Neural cell (in vitro differentiated cells): ENCODE results near the gene SPECC1.

Experiments
- EP300 ChIP-seq: fragments of 450-650 bp; conservative IDR thresholded peaks from 2 replicates; pipeline ENCODE4 v1.6.1; 2014; ENCODE audit warnings: antibody characterized with exemption, mild to moderate bottlenecking, moderate library complexity; ENCODE audit not compliant: poor library complexity, severe bottlenecking
- EZH2 ChIP-seq: fragments of 200-600, 300-800 bp; shearing (Covaris generic), sonication (generic); IDR thresholded peaks from 2 replicates; pipeline ENCODE4 v1.6.1; 2014; ENCODE audit warnings: antibody characterized with exemption, low read length, borderline replicate concordance, mild to moderate bottlenecking; ENCODE audit not compliant: insufficient read depth, poor library complexity, severe bottlenecking
- POLR2AphosphoS5 ChIP-seq: IDR thresholded peaks from 2 replicates; pipeline ENCODE4 v1.6.1; 2012
- RAD21 ChIP-seq: fragments of 450-650 bp; conservative IDR thresholded peaks from 2 replicates; pipeline ENCODE4 v1.6.1; 2014; ENCODE audit warnings: antibody characterized with exemption, mild to moderate bottlenecking, moderate library complexity
- TAF1 ChIP-seq: IDR thresholded peaks from 2 replicates; pipeline ENCODE4 v1.6.1; 2012; ENCODE audit warnings: low read depth
- TF ChIP-seq, protein P1 (sequence below): fragments of 450-650 bp; IDR thresholded peaks from 2 replicates; pipeline ENCODE4 v1.5.1; 2014; ENCODE audit warnings: antibody characterized with exemption, mild to moderate bottlenecking, moderate library complexity; ENCODE audit not compliant: poor library complexity, severe bottlenecking
- TF ChIP-seq, protein P2 (sequence below): IDR thresholded peaks from 2 replicates; pipeline ENCODE4 v1.6.1; 2012; ENCODE audit warnings: borderline replicate concordance

DNA sequence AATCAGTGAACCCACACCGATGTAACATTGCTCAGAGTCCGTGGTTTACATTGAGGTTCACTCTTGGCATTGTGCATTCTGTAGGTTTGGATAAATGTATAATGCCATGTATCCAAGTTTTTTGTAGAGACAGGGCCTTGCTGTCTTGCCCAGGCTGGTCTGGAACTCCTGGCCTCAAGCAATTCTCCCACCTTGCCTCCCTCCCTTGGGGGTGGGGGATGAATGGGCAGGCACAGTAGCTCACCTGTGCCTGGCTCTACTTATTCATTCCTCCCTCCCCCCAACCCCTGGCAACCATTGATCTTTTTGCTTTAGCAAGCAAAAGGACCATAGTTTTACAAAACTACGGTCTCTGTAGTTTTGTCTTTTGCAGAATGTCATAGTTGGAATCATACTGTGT, 181.4 kb downstream of the SPECC1 start:
- TF ChIP-seq, protein P1, sequence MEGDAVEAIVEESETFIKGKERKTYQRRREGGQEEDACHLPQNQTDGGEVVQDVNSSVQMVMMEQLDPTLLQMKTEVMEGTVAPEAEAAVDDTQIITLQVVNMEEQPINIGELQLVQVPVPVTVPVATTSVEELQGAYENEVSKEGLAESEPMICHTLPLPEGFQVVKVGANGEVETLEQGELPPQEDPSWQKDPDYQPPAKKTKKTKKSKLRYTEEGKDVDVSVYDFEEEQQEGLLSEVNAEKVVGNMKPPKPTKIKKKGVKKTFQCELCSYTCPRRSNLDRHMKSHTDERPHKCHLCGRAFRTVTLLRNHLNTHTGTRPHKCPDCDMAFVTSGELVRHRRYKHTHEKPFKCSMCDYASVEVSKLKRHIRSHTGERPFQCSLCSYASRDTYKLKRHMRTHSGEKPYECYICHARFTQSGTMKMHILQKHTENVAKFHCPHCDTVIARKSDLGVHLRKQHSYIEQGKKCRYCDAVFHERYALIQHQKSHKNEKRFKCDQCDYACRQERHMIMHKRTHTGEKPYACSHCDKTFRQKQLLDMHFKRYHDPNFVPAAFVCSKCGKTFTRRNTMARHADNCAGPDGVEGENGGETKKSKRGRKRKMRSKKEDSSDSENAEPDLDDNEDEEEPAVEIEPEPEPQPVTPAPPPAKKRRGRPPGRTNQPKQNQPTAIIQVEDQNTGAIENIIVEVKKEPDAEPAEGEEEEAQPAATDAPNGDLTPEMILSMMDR = no peak
- TF ChIP-seq EZH2 = no peak
- no peak for TF ChIP-seq EP300
- TF ChIP-seq, protein P2, sequence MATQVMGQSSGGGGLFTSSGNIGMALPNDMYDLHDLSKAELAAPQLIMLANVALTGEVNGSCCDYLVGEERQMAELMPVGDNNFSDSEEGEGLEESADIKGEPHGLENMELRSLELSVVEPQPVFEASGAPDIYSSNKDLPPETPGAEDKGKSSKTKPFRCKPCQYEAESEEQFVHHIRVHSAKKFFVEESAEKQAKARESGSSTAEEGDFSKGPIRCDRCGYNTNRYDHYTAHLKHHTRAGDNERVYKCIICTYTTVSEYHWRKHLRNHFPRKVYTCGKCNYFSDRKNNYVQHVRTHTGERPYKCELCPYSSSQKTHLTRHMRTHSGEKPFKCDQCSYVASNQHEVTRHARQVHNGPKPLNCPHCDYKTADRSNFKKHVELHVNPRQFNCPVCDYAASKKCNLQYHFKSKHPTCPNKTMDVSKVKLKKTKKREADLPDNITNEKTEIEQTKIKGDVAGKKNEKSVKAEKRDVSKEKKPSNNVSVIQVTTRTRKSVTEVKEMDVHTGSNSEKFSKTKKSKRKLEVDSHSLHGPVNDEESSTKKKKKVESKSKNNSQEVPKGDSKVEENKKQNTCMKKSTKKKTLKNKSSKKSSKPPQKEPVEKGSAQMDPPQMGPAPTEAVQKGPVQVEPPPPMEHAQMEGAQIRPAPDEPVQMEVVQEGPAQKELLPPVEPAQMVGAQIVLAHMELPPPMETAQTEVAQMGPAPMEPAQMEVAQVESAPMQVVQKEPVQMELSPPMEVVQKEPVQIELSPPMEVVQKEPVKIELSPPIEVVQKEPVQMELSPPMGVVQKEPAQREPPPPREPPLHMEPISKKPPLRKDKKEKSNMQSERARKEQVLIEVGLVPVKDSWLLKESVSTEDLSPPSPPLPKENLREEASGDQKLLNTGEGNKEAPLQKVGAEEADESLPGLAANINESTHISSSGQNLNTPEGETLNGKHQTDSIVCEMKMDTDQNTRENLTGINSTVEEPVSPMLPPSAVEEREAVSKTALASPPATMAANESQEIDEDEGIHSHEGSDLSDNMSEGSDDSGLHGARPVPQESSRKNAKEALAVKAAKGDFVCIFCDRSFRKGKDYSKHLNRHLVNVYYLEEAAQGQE = no peak
- no peak for TF ChIP-seq RAD21
- no peak for TF ChIP-seq POLR2AphosphoS5
- no peak for TF ChIP-seq TAF1
